AG09319 (cell line): ENCODE measurements around the gene TANC1.

ENCODE experiments used
- DNase-seq: peaks from one replicate; pipeline ENCODE4 v3.0.0-alpha.2; 2010; ENCODE audit warnings: low read depth; ENCODE audit errors: extremely low read depth
- TF ChIP-seq, protein P1 (sequence below): IDR thresholded peaks from 2 replicates; pipeline ENCODE4 v1.5.1; 2011; ENCODE audit warnings: low read depth, mild to moderate bottlenecking, inconsistent platforms, low read length, moderate library complexity

The TANC1 gene

DNA sequence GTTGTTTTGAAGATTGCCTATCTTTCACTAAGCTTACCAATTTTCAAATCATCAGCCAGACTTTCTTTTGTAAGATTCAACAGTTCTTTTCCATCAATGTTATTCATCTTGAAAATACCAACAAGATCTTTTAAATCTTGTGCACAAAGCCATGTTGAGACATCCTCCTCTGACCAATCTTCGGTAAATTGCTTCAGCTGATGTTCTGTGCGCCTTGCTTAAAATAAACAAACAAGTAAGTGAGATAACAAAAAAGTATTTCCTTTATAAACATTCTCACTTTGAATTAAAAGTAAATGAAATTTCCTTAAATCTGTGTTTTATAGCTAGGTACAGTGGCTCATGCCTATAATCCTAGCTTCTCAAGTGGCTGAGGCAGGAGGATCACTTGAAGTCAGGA lies 287.7 kb downstream of the TANC1 start:
- peak; percentile 50 for DNase-seq
- TF ChIP-seq, protein P1, sequence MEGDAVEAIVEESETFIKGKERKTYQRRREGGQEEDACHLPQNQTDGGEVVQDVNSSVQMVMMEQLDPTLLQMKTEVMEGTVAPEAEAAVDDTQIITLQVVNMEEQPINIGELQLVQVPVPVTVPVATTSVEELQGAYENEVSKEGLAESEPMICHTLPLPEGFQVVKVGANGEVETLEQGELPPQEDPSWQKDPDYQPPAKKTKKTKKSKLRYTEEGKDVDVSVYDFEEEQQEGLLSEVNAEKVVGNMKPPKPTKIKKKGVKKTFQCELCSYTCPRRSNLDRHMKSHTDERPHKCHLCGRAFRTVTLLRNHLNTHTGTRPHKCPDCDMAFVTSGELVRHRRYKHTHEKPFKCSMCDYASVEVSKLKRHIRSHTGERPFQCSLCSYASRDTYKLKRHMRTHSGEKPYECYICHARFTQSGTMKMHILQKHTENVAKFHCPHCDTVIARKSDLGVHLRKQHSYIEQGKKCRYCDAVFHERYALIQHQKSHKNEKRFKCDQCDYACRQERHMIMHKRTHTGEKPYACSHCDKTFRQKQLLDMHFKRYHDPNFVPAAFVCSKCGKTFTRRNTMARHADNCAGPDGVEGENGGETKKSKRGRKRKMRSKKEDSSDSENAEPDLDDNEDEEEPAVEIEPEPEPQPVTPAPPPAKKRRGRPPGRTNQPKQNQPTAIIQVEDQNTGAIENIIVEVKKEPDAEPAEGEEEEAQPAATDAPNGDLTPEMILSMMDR = no peak

- TF ChIP-seq, protein P1 = no peak
- DNase-seq = no peak
Measured at GRCh38 chr2:159262226-159262625, 293.8 kb downstream of the TANC1 start.

- DNase-seq = no peak
- TF ChIP-seq, protein P1 = no peak
Measured at GRCh38 chr2:159262904-159263303, 294.5 kb downstream of the TANC1 start.

DNA sequence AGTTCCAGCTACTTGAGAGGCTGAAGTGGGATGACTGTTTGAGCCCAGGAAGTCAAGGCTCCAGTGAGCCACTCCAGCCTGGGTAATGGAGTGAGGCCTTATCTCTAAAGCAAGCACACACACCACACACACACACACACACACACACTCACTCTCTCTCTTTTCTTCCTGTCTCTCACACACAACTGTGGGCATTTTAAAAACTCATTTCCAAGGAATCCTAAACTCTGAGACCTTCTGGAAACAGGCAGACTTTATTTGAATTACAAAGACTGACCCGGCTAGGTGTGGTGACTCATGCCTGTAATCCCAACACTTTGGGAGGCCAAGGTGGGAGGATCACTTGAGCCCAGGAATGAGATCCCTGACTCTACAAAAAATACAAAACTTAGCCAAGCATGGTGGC lies 296.7 kb downstream of the TANC1 start:
- TF ChIP-seq, protein P1 = no peak
- no peak for DNase-seq

GRCh38 chr2:159266554-159266953 lies 298.1 kb downstream of the TANC1 start:
- TF ChIP-seq, protein P1 = no peak
- no peak for DNase-seq

DNA sequence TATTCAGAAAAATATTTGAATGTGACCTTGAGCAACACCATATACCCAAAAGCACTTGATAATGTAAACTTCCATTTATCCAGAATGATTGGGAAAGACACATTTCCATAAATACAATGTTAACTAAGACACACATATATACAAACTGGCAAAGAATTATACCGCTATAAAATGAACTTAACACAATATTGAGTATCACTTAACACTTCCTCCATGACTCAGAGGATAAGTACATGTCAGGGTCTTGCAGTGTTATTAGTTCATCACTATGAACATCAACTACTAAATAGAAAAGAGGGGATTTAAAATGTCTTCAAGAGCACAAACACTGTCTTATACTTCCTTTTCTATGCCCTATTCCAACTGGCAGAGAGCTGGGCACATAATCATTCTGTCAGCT lies 299.5 kb downstream of the TANC1 start:
- no peak for DNase-seq
- TF ChIP-seq, protein P1 = no peak

GRCh38 chr2:159270744-159271379 lies 302.4 kb downstream of the TANC1 start:
- DNase-seq = no peak
- TF ChIP-seq, protein P1 = no peak
